HepG2 (cell line): ENCODE data around the gene CCDC157. TPM values are rescaled to one million over a fixed set of nuclear protein-coding genes. Genes with fewer than 3 reads are reported as not detected.

Experiments used
- TBX2 ChIP-seq: sonication (generic); formaldehyde crosslinking; IDR thresholded peaks from 2 replicates; pipeline ENCODE4 v1.5.0; 2020; ENCODE audit warnings: missing genetic modification reagents, mild to moderate bottlenecking, borderline replicate concordance
- TFDP1 ChIP-seq: IDR thresholded peaks from 2 replicates; pipeline ENCODE4 v1.6.1; 2016; ENCODE audit warnings: missing compliant biosample characterization, missing genetic modification reagents, borderline replicate concordance
- ZBTB25 ChIP-seq: IDR thresholded peaks from 2 replicates; pipeline ENCODE4 v1.6.1; 2018; ENCODE audit warnings: missing genetic modification reagents
- ZFP1 ChIP-seq: IDR thresholded peaks from 2 replicates; pipeline ENCODE4 v1.6.1; 2016
- ZNF788 ChIP-seq: sonication (generic); formaldehyde crosslinking; IDR thresholded peaks from 2 replicates; pipeline ENCODE4 v1.5.0; 2020; ENCODE audit warnings: mild to moderate bottlenecking, missing genetic modification reagents, borderline replicate concordance
- polyA plus RNA-seq, 8 experiments: library from polyadenylated mRNA; depleted of rRNA in 3 of 8; stranded (reverse) in 7 of 8; unstranded in 1 of 8; fragments of >200 nt; fragmentation: Illumina TruSeq in 4 of 8; extraction: Trizol in 4 of 8; gene quantifications; 2 replicates each; pipeline versions ENCODE4 v1.2.1 to v1.2.3, GENCODE V29; 2011 to 2016; ENCODE audit warnings: low read depth in 4 of 8, missing spikeins in 1 of 8, mixed read lengths in 1 of 8; ENCODE audit not compliant: insufficient read depth in 1 of 8
- total RNA-seq, 5 experiments: library from RNA; depleted of rRNA; stranded (reverse); fragments of >200 nt; fragmentation: Illumina TruSeq; extraction: Trizol; gene quantifications; 2 replicates each; pipeline ENCODE4 v1.2.3, GENCODE V29; 2016; ENCODE audit warnings: low read depth in 1 of 5
- TF ChIP-seq, protein P1 (sequence below): sonication (generic); formaldehyde crosslinking; IDR thresholded peaks from 2 replicates; pipeline ENCODE4 v1.4.0; 2020; ENCODE audit warnings: missing genetic modification reagents; ENCODE audit errors: not compliant biosample characterization
- TF ChIP-seq, protein P2 (sequence below): IDR thresholded peaks from 2 replicates; pipeline ENCODE4 v1.6.1; 2016; ENCODE audit warnings: control low read depth

CCDC157 gene
- total and polyA plus RNA-seq, 2 of the 13 experiments (the other 11 are each of a cell fraction or from before 2014, with no cell fraction given), result 1.4 to 1.6 TPM

GRCh38 chr22:30396871-30397655 lies 40.3 kb downstream of the CCDC157 start, which contains the start of gene SEC14L2 (continued):
- TF ChIP-seq, protein P1, sequence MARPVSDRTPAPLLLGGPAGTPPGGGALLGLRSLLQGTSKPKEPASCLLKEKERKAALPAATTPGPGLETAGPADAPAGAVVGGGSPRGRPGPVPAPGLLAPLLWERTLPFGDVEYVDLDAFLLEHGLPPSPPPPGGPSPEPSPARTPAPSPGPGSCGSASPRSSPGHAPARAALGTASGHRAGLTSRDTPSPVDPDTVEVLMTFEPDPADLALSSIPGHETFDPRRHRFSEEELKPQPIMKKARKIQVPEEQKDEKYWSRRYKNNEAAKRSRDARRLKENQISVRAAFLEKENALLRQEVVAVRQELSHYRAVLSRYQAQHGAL (CRISPR knock-in tag), result no peak
- TF ChIP-seq TFDP1 (CRISPR knock-in tag) (0 out of 2 replicates have a peak, but pooled peaks have one; percentile 13), ZBTB25 (CRISPR knock-in tag) (no peak), ZFP1 (no peak), ZNF788 (no peak), TBX2 (CRISPR knock-in tag) (0 out of 2 replicates have a peak, but pooled peaks have one; percentile 58)
- TF ChIP-seq, protein P2, sequence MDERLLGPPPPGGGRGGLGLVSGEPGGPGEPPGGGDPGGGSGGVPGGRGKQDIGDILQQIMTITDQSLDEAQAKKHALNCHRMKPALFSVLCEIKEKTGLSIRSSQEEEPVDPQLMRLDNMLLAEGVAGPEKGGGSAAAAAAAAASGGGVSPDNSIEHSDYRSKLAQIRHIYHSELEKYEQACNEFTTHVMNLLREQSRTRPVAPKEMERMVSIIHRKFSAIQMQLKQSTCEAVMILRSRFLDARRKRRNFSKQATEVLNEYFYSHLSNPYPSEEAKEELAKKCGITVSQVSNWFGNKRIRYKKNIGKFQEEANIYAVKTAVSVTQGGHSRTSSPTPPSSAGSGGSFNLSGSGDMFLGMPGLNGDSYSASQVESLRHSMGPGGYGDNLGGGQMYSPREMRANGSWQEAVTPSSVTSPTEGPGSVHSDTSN, result no peak
- TF ChIP-seq, all 625 proteins: peak for 44
